Activated CD8-positive, alpha-beta memory T cell treated with anti-CD3 and anti-CD28 coated beads, Interleukin-2, amount 50 U/mL, for 4 hours (primary cell): ENCODE results near the gene GKN2.
"Not testable (repeated sequence)": the region's sequence is repeated elsewhere in the genome, so short reads cannot be mapped to it uniquely, and the experiment has no call there.

ENCODE experiments used
- DNase-seq: peaks from one replicate; pipeline ENCODE4 v3.0.0-alpha.2; 2020

The GKN2 gene

DNA sequence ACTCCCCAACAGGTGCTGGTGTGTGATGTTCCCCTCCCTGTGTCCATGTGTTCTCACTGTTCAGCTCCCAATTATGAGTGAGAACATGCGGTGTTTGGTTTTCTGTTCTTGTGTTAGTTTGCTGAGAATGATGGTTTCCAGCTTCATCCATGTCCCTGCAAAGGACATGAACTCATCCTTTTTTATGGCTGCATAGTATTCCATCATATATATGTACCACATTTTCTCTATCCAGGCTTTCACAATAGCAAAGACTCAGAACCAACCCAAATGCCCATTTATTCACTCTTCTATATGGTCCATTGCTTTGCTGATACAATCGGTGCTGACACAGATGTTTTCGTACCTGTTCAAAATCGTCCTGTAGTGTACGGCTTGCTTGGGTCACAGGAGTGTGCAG is 2.7 kb upstream of the GKN2 start:
- DNase-seq, result not testable (repeated sequence)

DNA sequence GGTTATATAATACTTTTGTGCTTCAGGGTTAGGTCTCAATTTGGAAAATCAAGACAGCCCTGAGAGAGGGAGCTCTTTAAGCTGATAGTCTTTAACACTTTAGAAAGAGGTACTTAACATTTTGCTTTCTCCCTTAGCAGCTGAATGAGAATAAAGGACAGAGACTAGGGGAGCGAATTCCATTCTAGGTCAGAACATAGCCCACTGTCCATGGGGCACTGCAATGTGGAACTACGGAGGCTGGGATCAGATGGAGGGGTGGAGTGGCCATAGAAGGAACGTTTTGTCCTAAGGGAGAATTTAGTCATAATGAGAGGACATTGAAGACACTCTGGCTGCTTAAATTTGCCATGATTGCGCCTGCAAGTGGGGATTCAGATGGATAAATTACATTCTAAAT is 794 bp downstream of the GKN2 start:
- DNase-seq, result no peak

DNA sequence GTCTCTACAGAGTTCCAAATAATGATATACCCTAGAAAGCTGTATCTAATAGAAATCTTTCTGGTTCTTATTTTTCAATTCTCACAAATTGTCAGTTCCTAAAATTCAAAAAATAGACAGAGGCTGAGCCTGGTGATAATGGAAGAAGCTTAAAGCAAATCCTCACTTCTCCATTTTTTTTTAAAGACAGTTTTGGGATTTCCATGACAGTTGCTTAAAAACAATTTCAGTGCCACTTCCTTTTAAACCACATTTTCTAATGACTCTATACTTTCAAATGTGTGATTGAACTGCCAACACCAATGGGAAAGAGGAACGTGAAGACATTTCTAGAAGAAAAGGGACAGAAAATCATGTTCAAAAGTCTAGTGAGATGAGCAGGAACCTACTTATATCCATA is 4.0 kb downstream of the GKN2 start:
- no peak for DNase-seq

DNA sequence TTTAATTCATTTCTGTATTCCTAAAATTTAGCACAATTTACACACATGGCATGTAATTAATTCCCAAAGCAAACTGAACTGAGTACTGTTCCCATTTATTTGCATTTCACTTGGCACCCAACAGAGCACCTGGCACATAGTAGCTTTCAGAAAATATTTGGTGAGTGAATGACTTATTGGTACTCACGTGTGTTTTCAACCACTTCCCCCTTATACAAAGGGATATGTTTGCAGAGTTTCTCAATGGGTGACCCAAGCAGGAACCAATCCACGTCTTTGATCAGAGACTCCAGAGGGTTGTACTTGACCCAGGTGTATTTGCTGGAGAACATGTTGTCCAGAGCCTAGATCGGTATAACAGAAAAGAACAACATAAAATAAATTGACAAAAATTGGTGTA is 6.6 kb downstream of the GKN2 start:
- DNase-seq, result no peak

GRCh38 chr2:68943581-68944568 is 8.8 kb downstream of the GKN2 start:
- peak; percentile 47 for DNase-seq

GRCh38 chr2:68942827-68943226 is 9.9 kb downstream of the GKN2 start:
- DNase-seq, result no peak

- DNase-seq, result no peak
These were observed 12.3 kb downstream of the GKN2 start for GRCh38 chr2:68940369-68940768.

DNA sequence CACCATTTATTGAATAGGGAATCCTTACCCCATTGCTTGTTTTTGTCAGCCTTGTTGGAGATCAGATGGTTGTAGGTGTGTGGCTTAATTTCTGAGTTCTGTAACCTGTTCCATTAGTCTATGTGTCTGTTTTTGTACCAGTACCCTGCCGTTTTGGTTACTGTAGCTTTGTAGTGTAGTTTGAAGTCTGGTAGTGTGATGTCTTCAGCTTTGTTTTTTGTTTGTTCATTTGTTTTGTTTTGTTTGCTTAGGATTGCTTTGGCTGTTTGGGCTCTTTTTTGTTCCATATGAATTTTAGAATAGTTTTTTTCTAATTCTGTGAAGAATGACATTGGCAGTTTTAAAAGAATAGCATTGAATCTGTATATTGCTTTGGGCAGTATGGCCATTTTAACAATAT is 12.7 kb downstream of the GKN2 start:
- no peak for DNase-seq

DNA sequence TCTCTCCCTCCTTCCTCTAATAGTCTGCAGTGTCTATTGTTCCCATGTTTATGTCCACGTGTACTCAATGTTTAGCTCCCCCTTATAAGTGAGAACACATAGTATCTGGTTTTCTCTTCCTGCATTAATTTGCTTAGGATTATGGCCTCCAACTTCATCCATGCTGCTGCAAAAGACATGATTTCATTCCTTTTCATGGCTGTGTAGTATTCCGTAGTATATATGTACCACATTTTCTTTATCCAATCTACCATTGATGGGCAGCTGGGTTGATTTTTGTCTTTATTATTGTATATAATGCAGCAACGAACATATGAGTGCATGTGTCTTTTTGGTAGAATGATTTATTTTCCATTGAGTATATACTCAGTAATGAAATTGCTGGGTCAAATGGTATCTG is 13.8 kb downstream of the GKN2 start:
- DNase-seq, result no peak

- no peak for DNase-seq
These were observed 15.2 kb downstream of the GKN2 start for GRCh38 chr2:68937346-68938055.

- no peak for DNase-seq
These were observed 15.8 kb downstream of the GKN2 start for GRCh38 chr2:68936889-68937288.

GRCh38 chr2:68936427-68936826 is 16.3 kb downstream of the GKN2 start:
- no peak for DNase-seq

DNA sequence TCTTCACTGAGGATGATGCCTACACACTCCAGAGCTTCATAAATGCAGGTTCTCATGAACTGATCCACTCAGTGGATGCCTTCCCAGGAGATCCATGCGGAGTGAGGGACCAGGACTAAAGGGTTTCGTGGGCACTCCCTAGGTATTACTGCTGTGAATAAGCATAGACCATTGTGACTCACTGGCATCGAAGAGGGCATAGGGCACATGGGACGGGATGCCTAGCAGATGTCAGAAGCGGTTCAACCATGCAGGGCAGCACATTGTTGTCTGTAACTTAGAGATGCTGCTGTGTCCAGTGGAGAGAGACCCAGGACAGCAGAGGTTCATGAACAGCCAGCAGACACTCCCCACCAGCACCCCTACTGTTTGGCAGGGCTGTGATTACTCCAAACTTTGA is 17.2 kb downstream of the GKN2 start:
- DNase-seq, result no peak

DNA sequence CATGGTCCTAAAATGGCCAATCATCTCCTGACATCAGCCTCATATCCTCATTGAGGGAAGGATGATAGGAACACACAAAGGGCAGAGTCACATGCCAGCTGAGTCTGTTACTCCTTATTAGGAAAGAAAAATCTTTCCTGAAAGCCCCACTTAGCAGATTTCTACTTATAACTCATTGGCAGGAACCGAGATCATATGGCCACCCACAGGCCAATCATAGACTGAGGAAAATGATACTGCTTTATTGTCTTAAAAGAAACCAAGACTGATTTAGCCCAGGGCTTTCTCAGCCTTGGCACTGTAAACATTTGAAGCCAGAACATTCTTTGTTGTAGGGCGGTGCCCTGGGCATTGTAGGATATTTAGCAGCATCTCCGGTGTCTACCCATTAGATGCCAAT is 18.7 kb downstream of the GKN2 start:
- no peak for DNase-seq

DNA sequence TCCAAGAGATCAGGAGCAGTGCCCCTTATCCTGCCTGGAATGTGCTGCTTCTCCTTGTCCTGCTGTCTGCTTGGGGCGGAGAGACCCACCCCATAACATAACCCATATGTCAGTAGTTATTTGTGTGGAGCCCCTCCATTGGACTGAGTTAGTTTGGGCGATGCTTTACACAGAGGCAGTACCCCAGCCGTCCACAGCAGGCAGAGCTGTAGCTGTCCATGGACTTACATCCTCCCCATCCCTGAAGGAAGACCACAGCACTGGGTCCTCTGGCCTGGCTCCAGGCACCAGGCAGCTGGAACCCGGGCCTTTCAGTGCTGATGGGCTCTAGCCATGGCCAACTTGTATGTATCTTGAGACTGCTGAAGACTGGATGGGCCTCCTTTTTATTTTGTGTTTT is 20.3 kb downstream of the GKN2 start:
- DNase-seq, result no peak

GRCh38 chr2:68931799-68932198 is 20.9 kb downstream of the GKN2 start:
- no peak for DNase-seq

- no peak for DNase-seq
These were observed 21.5 kb downstream of the GKN2 start for GRCh38 chr2:68931149-68931711.

DNA sequence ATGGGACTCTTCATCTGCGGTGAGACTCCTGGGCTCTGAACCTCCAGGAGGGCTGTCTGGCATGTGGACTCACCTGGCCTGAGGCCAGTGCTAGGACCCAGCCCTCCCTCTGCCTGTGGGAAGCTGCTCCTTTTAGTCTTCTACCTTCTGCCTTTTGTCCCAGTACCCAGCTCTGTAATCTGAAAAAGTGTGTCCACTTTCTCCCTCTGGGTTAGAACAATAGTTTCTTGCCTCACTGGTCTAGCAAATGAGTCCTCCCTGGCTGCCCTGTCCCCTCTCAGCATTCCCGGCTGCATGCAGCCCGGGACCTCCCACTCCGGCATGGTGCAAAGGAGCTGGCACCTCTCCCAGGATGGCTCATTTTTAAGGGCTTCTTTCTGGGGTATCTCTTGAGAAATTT is 25.9 kb downstream of the GKN2 start:
- DNase-seq, result no peak

DNA sequence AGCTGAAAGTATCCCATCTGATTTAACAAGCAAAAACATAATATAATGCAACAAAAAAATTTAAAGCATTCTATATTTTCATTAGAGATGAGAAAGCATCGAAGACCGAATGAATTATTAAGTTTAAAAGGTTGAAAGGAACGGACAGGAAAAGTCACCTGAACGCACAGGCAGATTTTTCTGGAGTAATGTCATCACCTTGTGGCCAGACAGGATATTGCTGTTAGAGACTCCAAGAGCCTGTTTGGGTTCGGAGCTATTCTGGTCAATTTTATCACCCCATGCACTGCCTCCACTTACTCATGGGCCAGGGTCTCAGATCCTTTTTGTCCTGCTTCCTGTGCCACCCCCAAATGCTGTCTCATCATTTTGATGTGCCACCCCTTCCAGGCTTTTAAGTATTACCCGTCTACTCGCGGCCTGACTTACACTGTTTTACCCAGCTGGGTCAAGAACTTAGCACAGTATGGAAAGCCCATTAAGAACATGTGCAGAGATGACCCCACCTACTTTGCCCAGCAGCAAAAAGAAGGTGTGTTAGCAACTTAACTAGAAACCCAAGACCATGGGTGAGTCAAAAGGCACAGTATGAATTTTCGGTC is 27.3 kb downstream of the GKN2 start:
- DNase-seq, result peak; percentile 50

DNA sequence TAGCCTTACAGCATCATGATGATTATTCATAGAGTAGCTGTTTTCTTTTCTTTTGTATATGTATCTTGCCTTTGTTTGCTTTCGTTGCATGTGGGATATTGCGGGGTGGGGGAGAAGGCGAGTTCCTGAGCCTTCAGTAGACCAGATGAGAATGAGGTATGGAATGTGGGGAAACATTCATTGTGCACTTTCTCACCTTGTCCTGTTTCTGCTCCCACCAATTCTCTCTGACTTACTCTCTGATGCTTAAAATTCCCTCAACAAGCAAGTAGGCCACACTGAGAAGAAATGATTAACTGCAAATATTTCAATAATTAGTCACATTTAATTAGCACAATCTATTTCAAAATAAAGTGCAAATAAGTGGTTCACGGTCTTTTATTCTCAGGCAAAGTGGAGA is 31.0 kb downstream of the GKN2 start:
- DNase-seq, result no peak

- DNase-seq, result no peak
These were observed 32.1 kb downstream of the GKN2 start for GRCh38 chr2:68920481-68921170.

GRCh38 chr2:68918497-68918896 is 34.2 kb downstream of the GKN2 start:
- no peak for DNase-seq
